Transverse colon (tissue), 3 donors: ENCODE measurements around the gene NAA40.

Experiments
- EP300 ChIP-seq: sonication (generic); formaldehyde crosslinking; IDR thresholded peaks from one replicate; pipeline ENCODE4 v1.6.1; 2017; ENCODE audit warnings: antibody characterized with exemption, low read depth
- POLR2A ChIP-seq: fragments of 450-650 bp; IDR thresholded peaks from one replicate; pipeline ENCODE4 v1.6.1; 2016; ENCODE audit warnings: antibody characterized with exemption, mild to moderate bottlenecking, moderate library complexity
- TF ChIP-seq, protein P1 (sequence below), 5 experiments: fragments of 200-600 bp in 3 of 5; fragments of 450-650 bp in 2 of 5; sonication (generic) in 3 of 5; IDR thresholded peaks; 1 replicate in 2 of 5; 2 replicates in 3 of 5; pipeline ENCODE4 v1.5.1; 2016 to 2017; ENCODE audit warnings: antibody characterized with exemption in 5 of 5, inconsistent platforms in 3 of 5, mild to moderate bottlenecking in 2 of 5, moderate library complexity in 1 of 5

DNA sequence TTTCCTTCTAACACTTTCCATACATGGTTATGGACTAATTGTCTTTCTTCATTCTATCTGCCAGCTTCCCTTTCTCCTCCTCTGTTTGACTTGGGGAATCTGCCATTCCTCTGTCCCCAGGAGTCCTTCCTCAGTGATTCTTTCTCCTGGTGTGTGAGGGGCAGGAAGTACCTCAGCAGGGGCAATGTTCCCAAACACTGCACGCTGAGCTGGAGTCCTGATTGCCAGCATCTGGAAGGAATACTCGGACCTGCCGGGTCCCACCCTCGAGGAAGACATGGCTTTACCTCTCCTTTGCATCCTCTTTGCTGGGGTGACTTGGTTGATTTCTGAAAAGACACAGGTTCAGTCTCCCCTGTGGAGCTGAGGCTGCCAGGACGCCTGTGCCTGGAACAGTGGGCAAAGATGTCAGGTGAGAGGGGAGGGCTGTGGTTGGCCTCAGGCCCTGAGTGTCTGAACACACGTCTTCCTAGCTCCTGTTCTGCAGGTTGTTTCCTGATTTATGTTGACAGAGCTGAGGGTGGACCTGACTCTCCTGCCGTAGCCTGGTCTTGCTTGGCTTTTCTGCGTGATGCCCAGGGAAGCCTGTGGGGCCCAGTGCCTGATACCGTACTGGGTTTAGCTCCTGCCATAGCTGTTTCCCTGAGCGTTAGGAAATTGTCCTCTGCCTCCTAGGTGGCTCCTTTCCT lies 39.9 kb downstream of the NAA40 start:
- TF ChIP-seq, protein P1, sequence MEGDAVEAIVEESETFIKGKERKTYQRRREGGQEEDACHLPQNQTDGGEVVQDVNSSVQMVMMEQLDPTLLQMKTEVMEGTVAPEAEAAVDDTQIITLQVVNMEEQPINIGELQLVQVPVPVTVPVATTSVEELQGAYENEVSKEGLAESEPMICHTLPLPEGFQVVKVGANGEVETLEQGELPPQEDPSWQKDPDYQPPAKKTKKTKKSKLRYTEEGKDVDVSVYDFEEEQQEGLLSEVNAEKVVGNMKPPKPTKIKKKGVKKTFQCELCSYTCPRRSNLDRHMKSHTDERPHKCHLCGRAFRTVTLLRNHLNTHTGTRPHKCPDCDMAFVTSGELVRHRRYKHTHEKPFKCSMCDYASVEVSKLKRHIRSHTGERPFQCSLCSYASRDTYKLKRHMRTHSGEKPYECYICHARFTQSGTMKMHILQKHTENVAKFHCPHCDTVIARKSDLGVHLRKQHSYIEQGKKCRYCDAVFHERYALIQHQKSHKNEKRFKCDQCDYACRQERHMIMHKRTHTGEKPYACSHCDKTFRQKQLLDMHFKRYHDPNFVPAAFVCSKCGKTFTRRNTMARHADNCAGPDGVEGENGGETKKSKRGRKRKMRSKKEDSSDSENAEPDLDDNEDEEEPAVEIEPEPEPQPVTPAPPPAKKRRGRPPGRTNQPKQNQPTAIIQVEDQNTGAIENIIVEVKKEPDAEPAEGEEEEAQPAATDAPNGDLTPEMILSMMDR (IDR thresholded peaks at IDR 0.05) = no peak
- no peak for TF ChIP-seq EP300
- no peak for TF ChIP-seq POLR2A
